ENCODE data around the gene SLC25A4.

Gene SLC25A4

GRCh38 chr4:185120631-185120946 is 22.5 kb upstream of the SLC25A4 start:
- DNase-seq (ENCODE audit: low spot score): no peak

GRCh38 chr4:185122681-185123345 is 20.3 kb upstream of the SLC25A4 start:
- no peak for DNase-seq (ENCODE audit: low spot score)

- DNase-seq (ENCODE audit: low spot score): no peak
Measured at GRCh38 chr4:185124006-185124405, 19.1 kb upstream of the SLC25A4 start.

- peak; percentile 41 for DNase-seq (ENCODE audit: low spot score)
Measured at GRCh38 chr4:185127021-185127925, 15.8 kb upstream of the SLC25A4 start.

GRCh38 chr4:185128272-185129119 is 14.6 kb upstream of the SLC25A4 start:
- DNase-seq (ENCODE audit: low spot score): peak; percentile 73

- DNase-seq (ENCODE audit: low spot score): peak; percentile 73
Measured at GRCh38 chr4:185134307-185134869, 8.7 kb upstream of the SLC25A4 start.

- DNase-seq (ENCODE audit: low spot score): no peak
Measured at GRCh38 chr4:185137233-185137925, 5.7 kb upstream of the SLC25A4 start.

GRCh38 chr4:185138161-185138560 is 4.9 kb upstream of the SLC25A4 start:
- no peak for DNase-seq (ENCODE audit: low spot score)

GRCh38 chr4:185139736-185140135 is 3.3 kb upstream of the SLC25A4 start:
- DNase-seq (ENCODE audit: low spot score): no peak

GRCh38 chr4:185141777-185142176 is 1.3 kb upstream of the SLC25A4 start:
- no peak for DNase-seq (ENCODE audit: low spot score)

GRCh38 chr4:185142564-185142911 is 528 bp upstream of the SLC25A4 start:
- DNase-seq (ENCODE audit: low spot score): no peak

- DNase-seq (ENCODE audit: low spot score): peak; percentile 73
Measured at GRCh38 chr4:185143601-185143969, 519 bp downstream of the SLC25A4 start.

- DNase-seq (ENCODE audit: low spot score): no peak
Measured at GRCh38 chr4:185144601-185145240, 1.7 kb downstream of the SLC25A4 start.

- DNase-seq (ENCODE audit: low spot score): peak; percentile 26
Measured at GRCh38 chr4:185145572-185145971, 2.5 kb downstream of the SLC25A4 start.

GRCh38 chr4:185149392-185149791 is 6.3 kb downstream of the SLC25A4 start:
- no peak for DNase-seq (ENCODE audit: low spot score)

GRCh38 chr4:185151296-185151695 is 8.2 kb downstream of the SLC25A4 start:
- DNase-seq (ENCODE audit: low spot score): no peak

GRCh38 chr4:185165605-185166063 is 22.6 kb downstream of the SLC25A4 start:
- no peak for DNase-seq (ENCODE audit: low spot score)

- no peak for DNase-seq (ENCODE audit: low spot score)
Measured at GRCh38 chr4:185167234-185167633, 24.2 kb downstream of the SLC25A4 start.

GRCh38 chr4:185171373-185172071 is 28.5 kb downstream of the SLC25A4 start:
- no peak for DNase-seq (ENCODE audit: low spot score)

GRCh38 chr4:185179488-185179887 is 36.4 kb downstream of the SLC25A4 start:
- no peak for DNase-seq (ENCODE audit: low spot score)

All from cerebellar cortex (tissue), 1 donor.